ENCODE measurements around the gene RNASE12.

- TF ChIP-seq CTCF (conservative IDR thresholded peaks at IDR 0.05; ENCODE audit: low read depth, low read length) = no peak
- no peak for TF ChIP-seq EZH2 (IDR thresholded peaks at IDR 0.05; ENCODE audit: borderline replicate concordance, low read depth, low read length, poor library complexity, severe bottlenecking)
These were observed 1.4 kb upstream of the RNASE12 start for GRCh38 chr14:20592574-20592973.
